HUES48 (cell line): ENCODE measurements around the gene MAP4K1.

ENCODE experiments used
- H3K27ac ChIP-seq: one replicate; pipeline ENCODE4 v1.7.0; 2013; ENCODE audit warnings: low read depth, low read length, inconsistent platforms
- H3K27me3 ChIP-seq: 2 replicates; pipeline ENCODE4 v1.6.1; 2013; ENCODE audit warnings: mild to moderate bottlenecking, low read length; ENCODE audit not compliant: control insufficient read depth, insufficient read depth
- H3K36me3 ChIP-seq: 2 replicates; pipeline ENCODE4 v1.6.1; 2013; ENCODE audit warnings: low read length; ENCODE audit not compliant: control insufficient read depth, insufficient read depth
- H3K4me1 ChIP-seq: 2 replicates; pipeline ENCODE4 v1.6.1; 2013; ENCODE audit warnings: mild to moderate bottlenecking, low read length; ENCODE audit not compliant: control insufficient read depth, insufficient read depth
- H3K4me3 ChIP-seq: 2 replicates; pipeline ENCODE4 v1.5.1; 2013; ENCODE audit warnings: mild to moderate bottlenecking, low read depth, low read length
- H3K9ac ChIP-seq: 2 replicates; pipeline ENCODE4 v1.6.1; 2013; ENCODE audit warnings: mild to moderate bottlenecking, low read depth, low read length, moderate library complexity
- H3K9me3 ChIP-seq: 2 replicates; pipeline ENCODE4 v1.6.1; 2013; ENCODE audit warnings: low read length; ENCODE audit not compliant: control insufficient read depth, insufficient read depth

Gene MAP4K1

GRCh38 chr19:38542040-38542439 lies 75.7 kb downstream of the MAP4K1 start:
- no peaks in the 10 kb centered on the region for H3K27me3 ChIP-seq
- no peaks in the 10 kb centered on the region for H3K9me3 ChIP-seq
- no peak overlapping the region for H3K27ac ChIP-seq
- H3K4me3 ChIP-seq, result no peak overlapping the region
- peaks cover 9% of the 10 kb centered on the region for H3K4me1 ChIP-seq
- H3K36me3 ChIP-seq, result peaks cover 6% of the 10 kb centered on the region; the same call in 1 of the 2 replicates
- H3K9ac ChIP-seq, result no peak overlapping the region

- H3K36me3 ChIP-seq, result peaks cover 16% of the 10 kb centered on the region
- peaks cover 7% of the 10 kb centered on the region for H3K4me1 ChIP-seq
- H3K27ac ChIP-seq, result no peak overlapping the region
- H3K4me3 ChIP-seq, result no peak overlapping the region
- no peaks in the 10 kb centered on the region for H3K27me3 ChIP-seq
- no peak overlapping the region for H3K9ac ChIP-seq
- peaks cover 10% of the 10 kb centered on the region for H3K9me3 ChIP-seq
These were observed 78.0 kb downstream of the MAP4K1 start for GRCh38 chr19:38539751-38540150.

GRCh38 chr19:38538793-38539528 lies 78.8 kb downstream of the MAP4K1 start:
- Histone ChIP-seq H3K36me3 (peaks cover 22% of the 10 kb centered on the region), H3K27me3 (no peaks in the 10 kb centered on the region), H3K9me3 (peaks cover 14% of the 10 kb centered on the region), H3K27ac (no peak overlapping the region), H3K4me3 (no peak overlapping the region), H3K9ac (no peak overlapping the region), H3K4me1 (no peaks in the 10 kb centered on the region)

GRCh38 chr19:38538386-38538785 lies 79.4 kb downstream of the MAP4K1 start:
- peaks cover 14% of the 10 kb centered on the region for H3K9me3 ChIP-seq
- no peak overlapping the region for H3K27ac ChIP-seq
- no peak overlapping the region for H3K9ac ChIP-seq

More at GRCh38 chr19:38538386-38538785, 79.4 kb downstream of the MAP4K1 start:
- Histone ChIP-seq H3K4me3 (no peak overlapping the region), H3K36me3 (peaks cover 22% of the 10 kb centered on the region), H3K4me1 (no peaks in the 10 kb centered on the region), H3K27me3 (no peaks in the 10 kb centered on the region)
